Stimulated activated CD4-positive, alpha-beta T cell treated with anti-CD3 and anti-CD28 coated beads, Interleukin-15, amount 100 ng/mL, for 1 hour (primary cell): ENCODE measurements around the gene YPEL1.
"Not testable (repeated sequence)": the region's sequence is repeated elsewhere in the genome, so short reads cannot be mapped to it uniquely, and the experiment has no call there.

Experiments used
- DNase-seq, 2 donors: peaks; one replicate each; pipeline ENCODE4 v3.0.0-alpha.2; 2020; ENCODE audit warnings: low read depth in 1 of 2, low spot score in 1 of 2

The YPEL1 gene

GRCh38 chr22:21684492-21685163 lies 51.0 kb downstream of the YPEL1 start:
- DNase-seq: no peak

- DNase-seq: no peak
Measured at GRCh38 chr22:21683401-21683811, 52.2 kb downstream of the YPEL1 start.

- no peak for DNase-seq
Measured at GRCh38 chr22:21682385-21683175, 53.0 kb downstream of the YPEL1 start.

- DNase-seq: no peak
Measured at GRCh38 chr22:21681566-21682370, 53.8 kb downstream of the YPEL1 start.

GRCh38 chr22:21680830-21681565 lies 54.6 kb downstream of the YPEL1 start:
- DNase-seq: no peak

GRCh38 chr22:21679383-21679782 lies 56.2 kb downstream of the YPEL1 start:
- no peak for DNase-seq

- DNase-seq: not testable (repeated sequence)
Measured at GRCh38 chr22:21678842-21679241, 56.8 kb downstream of the YPEL1 start.

- DNase-seq: no peak
Measured at GRCh38 chr22:21677606-21678443, 57.8 kb downstream of the YPEL1 start.

- no peak for DNase-seq
Measured at GRCh38 chr22:21674638-21675245, 60.9 kb downstream of the YPEL1 start.

GRCh38 chr22:21673534-21674321 lies 61.9 kb downstream of the YPEL1 start:
- DNase-seq: no peak

- no peak for DNase-seq
Measured at GRCh38 chr22:21672107-21672629, 63.4 kb downstream of the YPEL1 start.

- no peak for DNase-seq
Measured at GRCh38 chr22:21669026-21669425, 66.6 kb downstream of the YPEL1 start.

GRCh38 chr22:21666786-21667185 lies 68.8 kb downstream of the YPEL1 start:
- DNase-seq: no peak

- no peak for DNase-seq
Measured at GRCh38 chr22:21665047-21665851, 70.3 kb downstream of the YPEL1 start.

GRCh38 chr22:21663738-21664137 lies 71.9 kb downstream of the YPEL1 start:
- no peak for DNase-seq

GRCh38 chr22:21661991-21662390 lies 73.6 kb downstream of the YPEL1 start:
- DNase-seq: no peak

GRCh38 chr22:21660904-21661303 lies 74.7 kb downstream of the YPEL1 start:
- DNase-seq: no peak
